ENCODE data around the gene NFATC1.

DNA sequence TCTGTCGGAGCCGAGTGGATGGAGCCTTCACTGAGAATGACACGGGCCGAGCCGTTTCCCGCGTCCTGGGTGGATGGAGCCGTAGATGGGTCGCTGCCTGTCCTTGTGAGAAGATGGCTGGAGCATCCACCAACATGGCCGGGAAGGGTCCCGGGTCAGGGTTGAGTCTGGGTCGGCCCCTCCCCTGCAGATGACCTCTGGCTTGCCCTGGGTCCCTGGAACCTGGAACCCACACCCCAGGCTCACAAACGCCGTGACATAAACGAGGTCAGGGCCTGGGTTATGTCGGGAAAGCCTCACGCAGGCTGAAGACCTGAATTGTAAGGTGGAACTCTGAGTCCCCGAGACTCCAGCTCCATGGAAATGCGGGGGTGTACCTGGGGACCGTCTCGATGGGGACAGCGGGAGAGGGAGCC lies 94.9 kb downstream of the NFATC1 start:
- TF ChIP-seq CTCF (IDR thresholded peaks at IDR 0.05): no peak
- TF ChIP-seq POLR2A (IDR thresholded peaks at IDR 0.05): no peak
